Activated T-helper 1 cell treated with Interleukin-2 at 50 U/mL for 16 hours (primary cell): ENCODE data around the gene FGF18.

Experiments used
- DNase-seq: peaks from one replicate; pipeline ENCODE4 v3.0.0-alpha.2; 2020; ENCODE audit warnings: low read depth

The FGF18 gene

DNA sequence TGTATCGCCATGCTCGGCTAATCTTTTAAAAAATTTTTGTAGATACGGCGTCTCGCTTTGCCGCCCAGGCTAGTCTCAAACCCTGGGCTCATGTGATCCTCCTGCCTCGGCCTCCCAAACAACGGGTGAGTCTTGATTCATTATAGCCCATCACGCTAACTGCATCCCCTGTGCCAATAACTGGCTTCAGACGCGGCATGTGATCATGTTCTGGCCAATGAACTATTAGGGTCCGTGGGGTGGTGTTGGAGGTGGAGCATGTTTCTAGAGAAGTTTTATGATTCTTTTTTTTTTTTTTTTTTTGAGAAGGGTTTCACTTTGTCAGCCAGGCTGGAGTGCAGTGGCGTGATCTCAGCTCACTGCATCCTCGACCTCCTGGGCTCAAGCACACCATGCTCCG lies 51.0 kb downstream of the FGF18 start:
- DNase-seq, result no peak

DNA sequence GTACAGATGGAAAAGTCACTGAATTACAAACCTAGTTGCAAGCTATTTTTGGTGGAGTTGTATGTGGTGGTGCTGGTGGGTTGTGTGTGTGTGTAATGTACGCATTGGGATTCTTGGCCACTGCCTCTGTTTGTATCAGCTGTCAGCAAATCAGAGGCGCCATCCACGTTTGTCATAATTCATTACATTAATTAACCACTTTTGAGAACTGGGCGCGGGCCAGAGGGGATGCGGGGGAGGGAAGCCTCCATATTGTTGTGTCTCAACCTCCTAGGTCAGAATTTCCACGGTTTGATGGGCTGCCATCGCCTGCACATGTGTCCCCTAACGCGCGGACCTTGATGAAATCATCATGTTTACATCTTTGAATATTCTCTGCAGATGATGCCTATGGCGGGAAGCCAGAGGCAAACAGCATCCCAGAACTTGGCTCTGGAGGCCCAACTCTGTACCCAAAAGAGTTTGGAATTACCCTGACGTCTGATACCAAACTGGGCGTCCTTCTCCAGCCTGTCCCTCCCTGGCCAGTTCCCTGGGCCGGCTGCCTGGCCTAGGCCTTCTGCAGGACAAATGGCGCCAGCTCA lies 54.9 kb downstream of the FGF18 start:
- DNase-seq, result no peak

DNA sequence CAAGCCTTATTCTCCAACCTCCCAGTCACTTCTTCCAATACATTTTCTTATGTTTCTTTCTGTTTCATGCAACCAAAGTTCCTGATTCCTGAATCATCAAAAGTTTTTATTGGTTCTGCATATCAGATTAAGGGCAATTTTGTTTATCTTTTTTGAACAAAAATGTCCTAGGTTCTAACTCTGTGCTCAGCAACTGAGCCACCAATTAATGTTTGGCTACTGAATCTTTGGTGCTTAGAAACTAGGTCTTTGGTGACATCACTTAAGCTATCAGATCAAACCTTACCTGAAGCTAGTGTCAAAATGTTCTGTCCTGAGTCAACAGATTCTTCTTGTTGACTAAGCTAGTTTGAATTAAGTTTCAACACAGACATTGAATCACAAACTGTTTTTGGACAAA lies 56.1 kb downstream of the FGF18 start:
- no peak for DNase-seq

DNA sequence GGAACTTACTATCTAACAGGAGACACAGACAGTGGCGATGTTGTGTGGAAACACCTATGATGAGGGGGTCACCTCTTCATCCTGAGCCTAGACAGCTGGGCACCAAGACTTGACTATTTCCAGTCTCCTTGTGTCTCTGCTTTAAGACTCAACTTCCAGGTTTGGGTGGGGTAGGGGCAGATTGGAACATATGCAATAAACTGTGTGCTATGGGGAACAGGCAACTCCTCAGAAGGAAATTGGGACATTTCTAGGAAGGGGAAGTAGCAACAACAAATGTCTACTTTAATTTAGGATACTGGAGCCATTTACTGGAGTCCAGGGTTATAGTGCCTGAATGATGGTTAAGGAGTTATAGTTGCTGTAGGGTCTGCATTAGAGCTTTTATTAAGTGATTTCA lies 57.3 kb downstream of the FGF18 start:
- no peak for DNase-seq

DNA sequence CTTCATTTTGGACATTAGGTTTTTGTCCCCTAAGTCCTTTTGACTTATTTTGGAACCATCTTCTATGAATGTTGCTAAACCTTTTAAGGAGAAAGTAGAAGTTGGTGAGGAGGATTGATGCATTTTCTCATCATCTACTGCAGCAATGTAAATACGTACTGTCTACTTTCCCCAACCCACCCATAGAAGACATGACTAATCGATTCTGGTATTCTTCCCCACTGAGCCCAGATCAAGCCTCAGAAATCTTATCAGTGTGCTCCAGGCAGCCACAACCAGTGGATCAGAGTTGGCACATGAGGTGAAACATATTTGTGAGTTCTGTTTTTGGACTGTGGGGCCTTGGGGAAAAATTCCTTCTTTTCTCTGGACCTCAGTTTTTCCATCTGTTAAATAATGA lies 57.7 kb downstream of the FGF18 start:
- DNase-seq, result no peak

DNA sequence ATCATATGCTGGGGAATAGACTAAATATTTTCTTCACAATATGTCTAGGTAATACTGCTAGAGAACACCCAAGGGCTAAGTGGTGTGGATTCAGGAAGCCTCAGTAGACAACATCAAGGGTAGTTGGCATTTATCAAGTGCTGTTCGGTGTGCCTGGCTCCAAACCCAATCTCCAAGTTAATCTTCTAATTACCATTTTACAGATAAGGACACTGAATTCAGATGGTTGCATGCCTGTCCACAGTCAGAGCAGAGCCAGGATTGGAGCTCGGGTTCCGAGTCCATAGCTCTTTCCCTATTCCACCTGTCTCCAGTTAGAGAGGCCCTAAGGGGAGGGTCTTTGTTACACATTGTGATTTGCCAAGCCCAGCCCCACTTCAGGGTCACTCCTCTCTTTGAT lies 58.2 kb downstream of the FGF18 start:
- DNase-seq, result no peak

DNA sequence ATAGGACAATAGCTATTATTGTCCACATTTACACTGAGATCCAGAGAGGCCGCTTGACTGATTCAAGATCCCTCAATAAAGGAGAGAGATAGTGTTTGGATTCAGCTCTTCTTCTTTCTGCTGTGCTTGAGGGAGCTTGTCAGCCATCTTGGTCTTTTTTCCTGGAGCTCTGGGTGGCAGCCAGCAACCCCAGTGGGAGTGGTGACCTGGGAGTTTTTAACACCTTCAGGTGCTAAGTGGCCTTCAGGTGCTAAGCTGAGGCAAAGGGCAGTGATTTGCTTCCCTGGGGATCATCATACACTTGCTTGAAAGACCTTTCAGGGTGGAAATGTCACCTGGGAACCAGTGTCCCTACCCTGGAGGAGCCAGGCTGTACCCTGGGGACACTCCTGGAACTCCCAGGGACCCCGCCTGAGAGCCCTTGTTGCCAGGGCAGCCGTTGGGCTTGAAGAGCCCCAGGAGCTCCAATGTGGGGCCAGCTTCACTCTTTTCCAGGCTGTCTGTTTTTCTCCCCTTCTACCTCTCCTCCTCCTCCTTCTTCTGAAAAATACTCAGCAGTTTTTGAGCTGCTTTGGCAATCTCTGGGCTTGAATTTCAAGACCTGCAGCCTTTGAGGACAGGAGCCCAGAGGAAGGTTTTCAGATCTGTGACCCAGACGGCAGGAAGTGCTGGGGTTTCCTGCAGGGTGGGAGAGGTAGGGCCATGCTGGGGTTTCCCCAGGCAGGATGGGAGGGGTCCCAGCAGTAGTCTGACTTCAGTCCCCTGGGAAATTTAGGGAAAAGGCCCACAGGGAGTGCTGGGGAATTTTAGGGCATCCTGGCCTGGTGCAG lies 59.7 kb downstream of the FGF18 start:
- no peak for DNase-seq

DNA sequence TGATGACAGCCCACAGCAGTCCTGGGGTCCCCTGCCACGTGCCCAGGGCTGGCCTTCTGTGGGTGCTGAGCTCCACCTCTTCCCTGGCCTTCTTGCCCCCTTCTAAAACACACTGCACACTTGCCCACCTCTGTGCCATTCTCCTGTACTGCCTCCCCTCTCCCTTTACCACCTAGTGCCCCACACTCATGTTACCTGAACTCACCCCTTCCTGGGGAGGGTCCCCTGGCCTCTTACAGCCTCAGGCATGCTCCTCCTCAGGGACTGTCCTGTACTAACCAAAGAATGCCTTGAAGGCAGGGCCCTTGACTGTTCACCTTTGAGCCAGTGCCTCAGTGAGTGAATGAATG lies 60.3 kb downstream of the FGF18 start:
- DNase-seq, result no peak

DNA sequence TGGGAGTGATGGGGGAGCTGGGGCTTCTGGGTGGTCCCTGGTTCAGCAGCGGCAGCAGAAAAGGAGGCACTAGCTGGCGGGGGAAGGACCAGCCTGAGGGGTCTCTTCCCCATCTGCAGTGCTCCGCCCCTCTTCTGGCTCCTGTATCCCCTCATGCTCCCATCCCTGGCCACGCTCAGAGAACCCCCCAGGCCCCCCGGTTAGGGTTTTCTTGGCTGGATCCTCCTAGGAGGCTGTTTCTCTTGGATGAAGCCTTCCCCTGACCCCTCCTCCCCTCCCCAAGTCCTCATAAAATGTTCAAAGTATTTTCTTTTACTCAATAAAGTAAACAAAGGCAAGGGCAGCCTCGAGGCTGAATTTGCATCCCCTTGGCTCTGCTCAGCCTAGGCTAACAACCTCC lies 60.8 kb downstream of the FGF18 start:
- no peak for DNase-seq

DNA sequence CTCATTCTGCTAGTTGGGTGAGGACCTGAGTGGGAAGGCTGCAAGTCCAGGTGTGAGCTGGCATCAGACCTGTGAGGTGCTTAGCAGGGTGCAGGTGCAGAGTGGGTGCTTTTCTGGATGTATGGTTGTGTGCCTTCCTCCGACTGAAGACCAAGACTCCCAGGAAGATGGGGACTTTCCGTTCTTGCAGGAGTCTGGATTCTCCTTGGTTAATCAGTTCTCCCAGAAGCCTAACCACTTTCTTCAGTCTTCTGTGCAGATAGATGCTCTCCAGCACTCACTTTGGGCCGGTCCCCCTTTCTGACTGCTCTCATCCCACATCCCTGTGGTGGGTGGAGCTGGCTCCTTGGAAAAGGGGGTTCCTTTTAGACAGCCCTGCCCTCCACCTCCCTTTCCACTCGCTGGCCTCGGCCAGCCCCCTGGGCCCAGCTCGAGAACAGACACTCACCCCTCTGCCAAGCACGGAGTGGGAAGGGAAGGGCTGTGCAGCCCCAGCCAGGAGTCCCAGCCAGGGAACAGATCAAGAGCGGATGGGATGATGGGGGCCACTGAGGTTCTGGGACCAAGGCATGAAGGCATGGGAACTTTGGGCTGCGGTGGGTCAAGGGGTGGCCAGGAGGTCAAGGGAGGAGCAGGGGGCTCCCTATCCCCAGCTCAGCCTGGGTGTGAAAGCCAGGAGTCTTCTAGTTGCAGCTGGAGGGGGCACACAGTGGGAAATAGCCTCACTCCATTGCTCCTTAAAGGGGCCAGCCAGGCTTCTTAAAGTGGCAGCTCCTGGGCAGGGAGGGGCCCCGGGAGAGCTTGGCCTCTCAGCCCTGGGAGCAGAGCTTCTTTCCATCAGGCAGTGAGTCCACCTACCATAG lies 62.4 kb downstream of the FGF18 start:
- no peak for DNase-seq

DNA sequence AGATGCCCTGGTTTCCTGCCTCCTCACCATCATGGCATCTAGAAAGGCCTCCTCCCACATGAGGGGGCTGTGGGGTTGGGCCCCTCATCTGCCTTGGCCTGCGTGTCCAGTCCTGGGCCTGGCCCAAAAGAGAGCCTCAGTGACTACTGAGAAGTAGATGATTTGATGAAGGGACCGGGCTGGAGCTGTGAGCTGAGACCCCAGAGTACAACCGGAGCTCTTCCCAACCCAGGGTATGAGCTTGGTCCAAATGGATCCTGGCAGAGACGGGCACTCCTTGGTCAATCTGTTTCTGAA lies 62.9 kb downstream of the FGF18 start:
- no peak for DNase-seq

DNA sequence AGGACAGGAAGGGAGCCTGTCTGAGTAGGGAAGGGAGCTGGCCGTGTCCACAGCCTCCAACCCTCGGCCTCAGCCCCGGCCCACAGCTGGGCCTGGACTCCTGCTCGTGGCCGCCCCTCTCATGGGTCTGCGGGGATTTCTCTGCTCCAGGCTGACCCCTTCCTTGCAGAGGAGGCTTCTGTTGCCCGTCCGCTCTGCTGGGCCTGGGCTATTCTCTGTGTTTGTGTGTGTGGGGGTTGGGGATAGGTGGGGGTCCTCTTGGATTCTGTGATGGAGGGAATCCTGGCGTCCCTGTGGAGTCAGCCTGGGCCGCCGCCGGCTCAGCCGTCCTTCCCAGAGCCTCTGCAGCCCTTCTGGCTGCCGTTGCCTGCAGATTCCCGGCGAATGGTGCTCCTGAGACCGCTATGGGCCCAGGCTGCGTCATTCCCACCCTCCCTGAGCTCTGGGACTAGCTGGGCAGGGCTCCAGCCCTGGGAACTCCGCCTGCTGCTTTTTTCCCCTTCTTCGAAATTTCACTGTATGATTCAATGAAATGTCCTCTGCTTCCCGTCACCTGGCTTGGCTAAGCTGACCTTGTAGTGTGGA lies 64.2 kb downstream of the FGF18 start:
- no peak for DNase-seq

DNA sequence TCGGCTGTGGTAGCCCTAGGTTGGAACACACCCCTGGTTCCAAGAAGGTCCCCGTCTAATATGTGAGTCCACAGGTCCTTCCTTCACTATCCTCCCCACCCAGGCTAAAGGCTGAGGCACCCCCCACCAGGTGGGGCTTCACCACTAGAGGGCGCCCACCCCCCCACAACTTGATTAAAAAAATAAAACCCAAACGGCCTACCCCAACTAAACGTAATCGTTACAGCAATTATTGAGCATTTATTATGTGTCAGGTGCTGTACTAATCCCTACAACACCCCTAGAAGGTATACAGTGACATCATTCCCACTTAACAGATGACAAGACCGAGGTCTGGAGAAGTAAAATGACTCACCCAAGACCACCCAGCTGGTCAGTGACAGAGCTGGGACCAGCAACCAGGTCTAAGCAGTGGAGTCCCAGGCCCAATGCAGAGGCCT lies 65.0 kb downstream of the FGF18 start:
- peak; percentile 6 for DNase-seq

DNA sequence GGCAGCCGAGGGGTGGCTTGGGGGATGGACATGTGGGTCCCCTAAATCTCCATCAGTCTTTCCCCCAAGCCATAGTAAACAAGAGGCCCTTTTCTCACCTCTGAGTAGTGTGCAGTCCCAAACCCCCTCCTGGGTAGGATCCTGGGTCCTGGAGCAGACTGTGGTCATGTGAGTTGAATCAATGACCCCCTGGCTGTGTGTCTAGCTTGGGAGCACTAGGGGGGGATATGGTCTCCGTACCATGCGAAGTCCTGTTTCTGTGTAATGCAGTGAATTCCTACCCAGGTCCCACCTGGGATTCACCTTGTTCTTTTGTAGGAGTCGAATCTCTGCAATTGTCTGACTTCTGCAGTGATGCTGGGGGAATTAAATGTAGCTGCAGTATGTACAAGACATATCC lies 66.2 kb downstream of the FGF18 start:
- no peak for DNase-seq

DNA sequence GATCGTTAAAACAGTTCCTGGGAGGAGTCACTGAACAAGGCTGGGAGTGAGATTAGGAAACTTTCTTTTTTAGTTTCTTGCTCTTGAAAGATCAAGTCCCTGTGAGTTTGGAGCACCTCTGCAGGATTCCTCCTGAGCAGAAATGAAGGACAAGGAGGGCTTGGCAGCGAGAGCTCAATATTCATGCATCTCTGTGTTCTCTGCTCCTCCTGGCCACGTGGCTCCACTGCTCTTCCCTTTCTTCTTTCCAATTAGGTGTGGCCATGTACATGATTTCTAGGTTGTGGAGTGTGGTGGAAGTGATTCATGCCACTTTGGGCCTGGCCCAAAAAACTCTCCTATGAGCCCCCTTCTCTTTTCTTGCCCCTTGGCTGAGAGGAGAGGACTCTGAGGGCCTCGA lies 67.2 kb downstream of the FGF18 start:
- DNase-seq, result no peak

DNA sequence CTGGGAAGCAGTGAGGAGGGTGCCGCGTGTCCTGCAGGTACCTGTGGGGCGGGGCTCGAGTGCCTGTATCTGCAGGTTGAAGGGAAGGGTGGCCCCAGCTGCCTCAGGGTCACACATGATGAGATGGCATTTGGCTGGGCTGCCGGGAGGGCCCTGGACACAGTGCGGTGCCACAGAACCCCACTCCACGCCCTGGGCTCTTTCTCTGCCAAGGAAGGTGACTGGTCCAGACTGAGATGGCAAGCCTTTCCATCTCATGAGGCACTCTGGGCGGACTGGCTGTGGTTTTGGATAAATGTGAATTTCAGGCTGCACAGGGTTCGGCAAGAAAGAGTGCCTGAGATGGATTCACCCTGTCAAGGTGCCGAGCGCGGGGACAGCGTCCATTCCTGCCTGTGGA lies 69.4 kb downstream of the FGF18 start:
- no peak for DNase-seq

DNA sequence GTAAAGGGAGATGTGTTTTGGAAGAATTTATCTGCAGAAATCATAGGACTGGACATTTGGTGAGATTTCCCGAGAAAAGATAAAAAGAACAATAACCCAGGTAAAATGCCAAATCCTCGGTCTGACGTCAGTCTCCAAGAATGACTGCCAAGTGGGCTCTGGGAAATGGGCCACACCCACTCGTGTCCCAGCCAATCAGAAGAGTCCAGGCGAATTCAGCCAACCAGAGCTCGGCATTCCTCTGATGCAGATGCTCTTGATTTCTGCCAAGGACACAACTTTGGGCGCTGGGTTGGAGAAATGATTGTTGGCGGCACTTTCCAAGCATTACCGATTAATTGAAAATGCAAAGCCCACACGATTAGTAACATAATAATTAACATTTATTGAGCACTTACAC lies 73.3 kb downstream of the FGF18 start:
- no peak for DNase-seq

DNA sequence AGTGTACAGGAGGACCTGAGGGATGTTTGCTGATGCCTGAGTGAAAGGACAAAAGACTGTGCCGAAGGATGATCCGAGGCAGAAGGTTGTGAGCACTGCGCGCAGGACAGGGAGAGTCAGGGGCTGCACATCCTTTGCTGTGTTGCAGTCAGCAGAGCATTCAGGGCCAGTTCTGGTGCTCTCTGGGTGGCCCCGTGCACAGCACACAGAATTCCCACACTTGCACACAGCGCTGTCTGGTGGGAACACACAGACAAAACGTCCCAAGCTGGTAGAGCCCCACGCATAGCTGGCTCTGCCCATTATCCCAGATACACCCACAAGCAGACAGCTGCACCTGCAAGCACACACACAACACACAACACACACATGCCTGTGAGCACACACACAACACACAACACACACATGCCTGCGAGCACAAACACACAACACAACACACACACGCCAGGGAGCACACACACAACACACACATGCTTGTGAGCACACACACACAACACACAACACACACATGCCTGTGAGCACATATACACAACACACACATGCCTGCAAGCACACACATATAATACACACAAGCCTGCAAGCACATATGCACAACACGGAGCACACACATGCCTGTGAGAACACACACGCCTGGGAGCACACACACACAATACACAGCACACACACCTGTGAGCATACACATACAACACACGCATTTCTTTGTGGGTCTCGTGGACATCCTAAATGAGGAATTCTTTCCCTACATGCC lies 74.4 kb downstream of the FGF18 start:
- no peak for DNase-seq

DNA sequence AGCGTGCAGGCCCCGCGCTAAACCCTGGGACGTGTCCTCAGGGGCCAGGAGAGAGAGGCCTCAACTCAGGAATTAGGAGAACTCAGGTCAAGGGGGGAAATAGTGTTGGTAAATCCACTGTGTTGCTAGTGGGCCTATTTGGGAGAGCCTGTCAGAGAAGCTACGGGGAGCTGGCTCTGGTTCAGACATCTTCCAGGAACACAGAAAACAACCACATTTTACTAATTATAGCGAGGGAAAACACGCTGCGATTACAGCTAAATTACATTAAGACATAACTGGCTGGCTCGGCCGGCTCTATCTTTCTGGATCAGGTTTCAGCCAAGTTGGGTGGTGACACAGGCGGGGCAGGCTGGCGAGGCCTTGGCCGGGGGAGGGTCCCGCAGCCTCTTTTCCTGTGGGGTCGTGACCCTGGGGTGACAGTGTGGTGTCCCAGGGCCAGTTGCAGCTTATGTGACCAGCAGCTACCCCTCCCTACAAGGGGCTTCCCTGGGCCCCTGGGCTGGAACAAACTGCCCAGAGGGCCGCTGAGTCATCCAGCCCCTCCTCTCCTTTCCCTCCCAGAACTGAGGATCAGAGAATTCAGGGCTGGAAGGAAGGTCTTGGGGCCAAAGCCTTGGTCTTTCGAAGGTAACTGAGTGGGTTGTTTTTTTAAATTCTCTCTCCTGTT lies 75.1 kb downstream of the FGF18 start:
- no peak for DNase-seq

DNA sequence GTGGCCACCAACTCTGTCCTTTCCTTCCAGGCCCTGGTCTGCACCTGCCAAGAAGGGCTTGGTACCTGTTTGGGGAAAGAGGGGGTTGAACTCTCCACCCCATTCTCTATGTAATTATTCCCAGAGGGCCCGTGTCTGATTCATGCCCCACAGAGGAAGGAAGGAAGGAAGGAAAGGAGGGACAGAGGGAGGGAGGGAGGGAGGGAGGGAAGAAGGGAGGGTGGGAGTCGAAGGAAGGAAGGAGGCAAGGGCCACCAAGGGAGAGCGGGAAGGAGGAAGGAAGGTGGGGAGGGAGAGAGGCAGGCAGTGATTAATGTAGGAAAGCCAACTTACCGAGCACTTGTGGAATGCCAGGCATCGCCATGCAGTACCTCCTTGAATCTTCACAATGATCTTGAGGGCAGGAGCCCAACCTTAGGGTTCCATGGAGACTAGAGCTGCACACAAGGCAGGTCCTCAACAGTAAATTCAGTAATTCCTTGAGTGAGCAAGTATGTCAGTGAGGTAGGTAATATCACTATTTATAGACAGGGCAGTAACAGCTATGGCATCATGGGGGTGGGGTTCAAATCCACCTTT lies 75.8 kb downstream of the FGF18 start:
- no peak for DNase-seq

DNA sequence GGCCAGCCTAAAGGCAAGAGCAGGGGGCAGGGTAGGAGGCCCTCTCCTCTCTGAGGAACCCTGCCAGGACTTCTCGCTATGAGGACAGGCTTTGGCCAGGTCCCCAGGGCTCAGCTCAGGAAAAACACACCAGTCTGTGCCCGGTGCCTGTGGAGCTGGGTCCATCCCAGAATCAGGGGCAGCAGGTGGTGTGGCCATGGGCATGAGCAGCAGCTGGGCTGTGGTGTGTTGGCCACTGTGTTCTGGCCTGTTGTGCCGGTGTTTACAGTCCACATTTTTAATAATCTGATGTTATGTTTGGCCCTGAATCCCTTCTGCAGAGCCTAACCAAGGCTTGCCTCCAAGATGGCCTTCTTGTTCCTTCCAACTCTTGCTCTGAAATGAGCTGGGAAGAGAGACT lies 77.0 kb downstream of the FGF18 start:
- no peak for DNase-seq
